MM.1S (cell line): ENCODE data around the gene ARHGEF11.

Experiments used
- CTCF ChIP-seq: fragments of 300-600 bp; sonication (generic); IDR thresholded peaks from 2 replicates; pipeline ENCODE4 v1.5.1; 2016; ENCODE audit warnings: antibody characterized with exemption, low read length, mixed read lengths
- EZH2 ChIP-seq: fragments of 300-600 bp; sonication (generic); optimal IDR thresholded peaks from 2 replicates; pipeline ENCODE3; 2017; ENCODE audit warnings: low read depth, mild to moderate bottlenecking, antibody characterized with exemption, low read length, mixed read lengths
- EZH2phosphoT487 ChIP-seq: fragments of 300-600 bp; sonication (generic); IDR thresholded peaks from 2 replicates; pipeline ENCODE4 v1.6.1; 2018; ENCODE audit warnings: antibody characterized with exemption, low read length

GRCh38 chr1:156987715-156988114 lies 57.8 kb downstream of the ARHGEF11 start:
- TF ChIP-seq CTCF (no peak), EZH2phosphoT487 (no peak), EZH2 (no peak)
